Hematopoietic multipotent progenitor cell treated with erythropoietin and hydrocortisone succinate and interleukin-3 and kit ligand, for 4 days (in vitro differentiated cells): Measurements from ENCODE around the gene LIMCH1.

Experiments
- DNase-seq: peaks from one replicate; pipeline ENCODE4 v3.0.0-alpha.2; 2015

LIMCH1 gene

GRCh38 chr4:41568363-41568762 lies 30.4 kb downstream of the LIMCH1 start:
- DNase-seq: no peak

- DNase-seq: no peak
Observed at GRCh38 chr4:41569961-41570360, 32.0 kb downstream of the LIMCH1 start.

- DNase-seq: no peak
Observed at GRCh38 chr4:41571422-41571821, 33.5 kb downstream of the LIMCH1 start.

GRCh38 chr4:41572516-41572915 lies 34.6 kb downstream of the LIMCH1 start:
- DNase-seq: no peak

GRCh38 chr4:41572956-41573355 lies 35.0 kb downstream of the LIMCH1 start:
- no peak for DNase-seq

GRCh38 chr4:41573502-41574001 lies 35.6 kb downstream of the LIMCH1 start:
- DNase-seq: no peak

GRCh38 chr4:41575207-41575606 lies 37.2 kb downstream of the LIMCH1 start:
- no peak for DNase-seq

GRCh38 chr4:41575665-41576064 lies 37.7 kb downstream of the LIMCH1 start:
- no peak for DNase-seq

- DNase-seq: no peak
Observed at GRCh38 chr4:41579043-41579442, 41.1 kb downstream of the LIMCH1 start.

GRCh38 chr4:41579526-41579925 lies 41.6 kb downstream of the LIMCH1 start:
- no peak for DNase-seq

- DNase-seq: no peak
Observed at GRCh38 chr4:41580007-41580406, 42.0 kb downstream of the LIMCH1 start.

- DNase-seq: no peak
Observed at GRCh38 chr4:41586675-41587225, 48.8 kb downstream of the LIMCH1 start.

- no peak for DNase-seq
Observed at GRCh38 chr4:41587286-41587685, 49.3 kb downstream of the LIMCH1 start.

GRCh38 chr4:41590591-41590990 lies 52.6 kb downstream of the LIMCH1 start:
- no peak for DNase-seq

- no peak for DNase-seq
Observed at GRCh38 chr4:41594432-41594831, 56.5 kb downstream of the LIMCH1 start.

GRCh38 chr4:41597494-41597893 lies 59.5 kb downstream of the LIMCH1 start:
- no peak for DNase-seq

GRCh38 chr4:41598580-41598979 lies 60.6 kb downstream of the LIMCH1 start:
- DNase-seq: no peak

GRCh38 chr4:41599192-41599786 lies 61.3 kb downstream of the LIMCH1 start:
- DNase-seq: no peak

- no peak for DNase-seq
Observed at GRCh38 chr4:41600243-41600912, 62.4 kb downstream of the LIMCH1 start.

GRCh38 chr4:41601025-41601424 lies 63.1 kb downstream of the LIMCH1 start:
- DNase-seq: no peak

- no peak for DNase-seq
Observed at GRCh38 chr4:41602113-41602512, 64.2 kb downstream of the LIMCH1 start.

- DNase-seq: no peak
Observed at GRCh38 chr4:41602886-41603498, 65.0 kb downstream of the LIMCH1 start.

GRCh38 chr4:41609851-41610250 lies 71.9 kb downstream of the LIMCH1 start:
- no peak for DNase-seq

- DNase-seq: no peak
Observed at GRCh38 chr4:41610474-41610873, 72.5 kb downstream of the LIMCH1 start.
